ENCODE measurements around the gene OR2T10. TPM values are rescaled to one million over a fixed set of nuclear protein-coding genes. Genes with fewer than 3 reads are reported as not detected.

Gene OR2T10
- total and polyA plus RNA-seq, 2 of the 8 experiments (the other 6 are each of a cell fraction or from before 2014, with no cell fraction given) = not detected

DNA sequence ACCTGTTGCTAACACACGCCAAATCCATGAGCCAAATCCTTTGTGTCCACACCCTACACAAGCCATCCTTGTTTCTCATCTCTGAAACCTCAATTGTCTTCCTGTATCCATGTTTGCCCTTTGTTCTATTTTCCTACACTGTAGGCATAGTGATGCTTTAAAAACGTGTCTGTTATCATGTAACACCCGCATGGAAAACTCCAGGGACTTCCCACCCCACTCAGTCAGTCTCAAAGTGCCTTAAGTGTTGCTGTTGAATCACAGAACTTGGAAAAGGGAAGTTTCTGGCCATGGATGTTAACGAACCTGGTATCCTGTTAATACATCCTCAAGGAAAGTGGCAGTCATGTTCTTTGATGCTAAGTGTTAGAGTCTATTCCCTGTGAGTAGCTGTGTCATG, 27.7 kb upstream of the OR2T10 start (continued):
- TF ChIP-seq, protein P1, sequence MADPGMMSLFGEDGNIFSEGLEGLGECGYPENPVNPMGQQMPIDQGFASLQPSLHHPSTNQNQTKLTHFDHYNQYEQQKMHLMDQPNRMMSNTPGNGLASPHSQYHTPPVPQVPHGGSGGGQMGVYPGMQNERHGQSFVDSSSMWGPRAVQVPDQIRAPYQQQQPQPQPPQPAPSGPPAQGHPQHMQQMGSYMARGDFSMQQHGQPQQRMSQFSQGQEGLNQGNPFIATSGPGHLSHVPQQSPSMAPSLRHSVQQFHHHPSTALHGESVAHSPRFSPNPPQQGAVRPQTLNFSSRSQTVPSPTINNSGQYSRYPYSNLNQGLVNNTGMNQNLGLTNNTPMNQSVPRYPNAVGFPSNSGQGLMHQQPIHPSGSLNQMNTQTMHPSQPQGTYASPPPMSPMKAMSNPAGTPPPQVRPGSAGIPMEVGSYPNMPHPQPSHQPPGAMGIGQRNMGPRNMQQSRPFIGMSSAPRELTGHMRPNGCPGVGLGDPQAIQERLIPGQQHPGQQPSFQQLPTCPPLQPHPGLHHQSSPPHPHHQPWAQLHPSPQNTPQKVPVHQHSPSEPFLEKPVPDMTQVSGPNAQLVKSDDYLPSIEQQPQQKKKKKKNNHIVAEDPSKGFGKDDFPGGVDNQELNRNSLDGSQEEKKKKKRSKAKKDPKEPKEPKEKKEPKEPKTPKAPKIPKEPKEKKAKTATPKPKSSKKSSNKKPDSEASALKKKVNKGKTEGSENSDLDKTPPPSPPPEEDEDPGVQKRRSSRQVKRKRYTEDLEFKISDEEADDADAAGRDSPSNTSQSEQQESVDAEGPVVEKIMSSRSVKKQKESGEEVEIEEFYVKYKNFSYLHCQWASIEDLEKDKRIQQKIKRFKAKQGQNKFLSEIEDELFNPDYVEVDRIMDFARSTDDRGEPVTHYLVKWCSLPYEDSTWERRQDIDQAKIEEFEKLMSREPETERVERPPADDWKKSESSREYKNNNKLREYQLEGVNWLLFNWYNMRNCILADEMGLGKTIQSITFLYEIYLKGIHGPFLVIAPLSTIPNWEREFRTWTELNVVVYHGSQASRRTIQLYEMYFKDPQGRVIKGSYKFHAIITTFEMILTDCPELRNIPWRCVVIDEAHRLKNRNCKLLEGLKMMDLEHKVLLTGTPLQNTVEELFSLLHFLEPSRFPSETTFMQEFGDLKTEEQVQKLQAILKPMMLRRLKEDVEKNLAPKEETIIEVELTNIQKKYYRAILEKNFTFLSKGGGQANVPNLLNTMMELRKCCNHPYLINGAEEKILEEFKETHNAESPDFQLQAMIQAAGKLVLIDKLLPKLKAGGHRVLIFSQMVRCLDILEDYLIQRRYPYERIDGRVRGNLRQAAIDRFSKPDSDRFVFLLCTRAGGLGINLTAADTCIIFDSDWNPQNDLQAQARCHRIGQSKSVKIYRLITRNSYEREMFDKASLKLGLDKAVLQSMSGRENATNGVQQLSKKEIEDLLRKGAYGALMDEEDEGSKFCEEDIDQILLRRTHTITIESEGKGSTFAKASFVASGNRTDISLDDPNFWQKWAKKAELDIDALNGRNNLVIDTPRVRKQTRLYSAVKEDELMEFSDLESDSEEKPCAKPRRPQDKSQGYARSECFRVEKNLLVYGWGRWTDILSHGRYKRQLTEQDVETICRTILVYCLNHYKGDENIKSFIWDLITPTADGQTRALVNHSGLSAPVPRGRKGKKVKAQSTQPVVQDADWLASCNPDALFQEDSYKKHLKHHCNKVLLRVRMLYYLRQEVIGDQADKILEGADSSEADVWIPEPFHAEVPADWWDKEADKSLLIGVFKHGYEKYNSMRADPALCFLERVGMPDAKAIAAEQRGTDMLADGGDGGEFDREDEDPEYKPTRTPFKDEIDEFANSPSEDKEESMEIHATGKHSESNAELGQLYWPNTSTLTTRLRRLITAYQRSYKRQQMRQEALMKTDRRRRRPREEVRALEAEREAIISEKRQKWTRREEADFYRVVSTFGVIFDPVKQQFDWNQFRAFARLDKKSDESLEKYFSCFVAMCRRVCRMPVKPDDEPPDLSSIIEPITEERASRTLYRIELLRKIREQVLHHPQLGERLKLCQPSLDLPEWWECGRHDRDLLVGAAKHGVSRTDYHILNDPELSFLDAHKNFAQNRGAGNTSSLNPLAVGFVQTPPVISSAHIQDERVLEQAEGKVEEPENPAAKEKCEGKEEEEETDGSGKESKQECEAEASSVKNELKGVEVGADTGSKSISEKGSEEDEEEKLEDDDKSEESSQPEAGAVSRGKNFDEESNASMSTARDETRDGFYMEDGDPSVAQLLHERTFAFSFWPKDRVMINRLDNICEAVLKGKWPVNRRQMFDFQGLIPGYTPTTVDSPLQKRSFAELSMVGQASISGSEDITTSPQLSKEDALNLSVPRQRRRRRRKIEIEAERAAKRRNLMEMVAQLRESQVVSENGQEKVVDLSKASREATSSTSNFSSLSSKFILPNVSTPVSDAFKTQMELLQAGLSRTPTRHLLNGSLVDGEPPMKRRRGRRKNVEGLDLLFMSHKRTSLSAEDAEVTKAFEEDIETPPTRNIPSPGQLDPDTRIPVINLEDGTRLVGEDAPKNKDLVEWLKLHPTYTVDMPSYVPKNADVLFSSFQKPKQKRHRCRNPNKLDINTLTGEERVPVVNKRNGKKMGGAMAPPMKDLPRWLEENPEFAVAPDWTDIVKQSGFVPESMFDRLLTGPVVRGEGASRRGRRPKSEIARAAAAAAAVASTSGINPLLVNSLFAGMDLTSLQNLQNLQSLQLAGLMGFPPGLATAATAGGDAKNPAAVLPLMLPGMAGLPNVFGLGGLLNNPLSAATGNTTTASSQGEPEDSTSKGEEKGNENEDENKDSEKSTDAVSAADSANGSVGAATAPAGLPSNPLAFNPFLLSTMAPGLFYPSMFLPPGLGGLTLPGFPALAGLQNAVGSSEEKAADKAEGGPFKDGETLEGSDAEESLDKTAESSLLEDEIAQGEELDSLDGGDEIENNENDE (IDR thresholded peaks at IDR 0.05; ENCODE audit: insufficient replicate concordance, low read length) = no peak
- TF ChIP-seq KDM1A (IDR thresholded peaks at IDR 0.05; ENCODE audit: borderline replicate concordance, low read length) (no peak), CBX8 (IDR thresholded peaks at IDR 0.05; ENCODE audit: borderline replicate concordance, low read depth, low read length) (no peak), SIN3A (conservative IDR thresholded peaks at IDR 0.05 in 1 of 2, IDR thresholded peaks at IDR 0.05 in 1 of 2; ENCODE audit: low read depth in 1 of 2, low read length in 2 of 2) (no peak)

Measured in H1 (cell line).